Measurements from ENCODE around the gene NR3C2. TPM values are rescaled to one million over a fixed set of nuclear protein-coding genes. Genes with fewer than 3 reads are reported as not detected.

The NR3C2 gene
- total and polyA plus RNA-seq, 10 of the 15 experiments (the other 5 are each of a cell fraction or from before 2014, with no cell fraction given), result 0.05 to 0.11 (median 0.08) TPM; not detected in 4

DNA sequence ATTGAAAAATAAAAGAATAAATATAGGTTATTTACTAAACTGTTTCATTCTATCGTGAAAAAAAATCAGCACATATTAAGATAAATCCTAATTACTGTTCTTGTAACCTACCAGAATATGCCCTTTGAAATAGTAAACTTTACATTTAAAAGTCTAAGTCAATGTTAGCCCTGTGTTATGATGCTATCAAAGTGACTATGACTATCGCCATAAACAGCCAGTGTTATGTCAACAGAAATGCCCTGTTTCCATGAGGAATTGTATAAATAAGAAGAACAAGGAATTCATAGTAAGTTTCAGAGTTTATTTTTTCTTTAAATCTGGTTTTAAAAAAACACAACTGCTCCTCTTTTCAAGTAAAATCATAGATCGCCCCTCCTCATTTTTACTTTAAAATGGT is 11.4 kb downstream of the NR3C2 start:
- Histone ChIP-seq H3K27me3 (replicated peaks in 1 of 2; ENCODE audit: control insufficient read depth in 2 of 2, insufficient read depth in 2 of 2, low read length in 1 of 2) (no peaks in the 10 kb centered on the region), H3K4me3 (no peak overlapping the region), H3K4me1 (ENCODE audit: control insufficient read depth, insufficient read depth, low read length) (no peaks in the 10 kb centered on the region), H4K20me1 (ENCODE audit: control insufficient read depth, insufficient read depth) (no peaks in the 10 kb centered on the region), H3K27ac (ENCODE audit: control insufficient read depth, insufficient read depth) (no peak overlapping the region), H3K36me3 (ENCODE audit: control insufficient read depth in 2 of 2, insufficient read depth in 2 of 2, low read length in 1 of 2) (no peaks in the 10 kb centered on the region), H3K9ac (ENCODE audit: control insufficient read depth, insufficient read depth, low read length) (no peak overlapping the region), H3K4me2 (ENCODE audit: control insufficient read depth, insufficient read depth) (no peak overlapping the region), H3K9me3 (replicated peaks; ENCODE audit: control insufficient read depth, insufficient read depth, low read length) (no peaks in the 10 kb centered on the region), H3K79me2 (ENCODE audit: control insufficient read depth, insufficient read depth, low read length) (no peaks in the 10 kb centered on the region), H2AFZ (ENCODE audit: control insufficient read depth, low read depth, low read length) (no peak overlapping the region)
- SMC1A ChIA-PET (ENCODE audit: uncharacterized antibody, unreplicated experiment), result no interaction called here
- intact Hi-C loops (cut with micrococcal nuclease; ENCODE audit: unreplicated experiment), result no loop called here
- in situ Hi-C loops (cut with MboI), result no loop called here
- CTCF ChIA-PET, result no interaction called here
- POLR2A ChIA-PET, result no interaction called here
- RAD21 ChIA-PET (ENCODE audit: unreplicated experiment), result no interaction called here
- TF ChIP-seq POLR2A (IDR thresholded peaks at IDR 0.05; ENCODE audit: low read depth, low read length), result no peak
- no peak for TF ChIP-seq NBN (IDR thresholded peaks at IDR 0.05)
- TF ChIP-seq BMI1 (IDR thresholded peaks at IDR 0.05; ENCODE audit: borderline replicate concordance), result no peak
- no peak for FAIRE-seq
- 42% methylated on average over 3 of the region's 3 CpGs for WGBS (ENCODE audit: insufficient coverage, insufficient replicate concordance, low lambda C conversion rate, missing lambda C conversion rate)
- BruUV-seq (replicated peaks), result no TSS peak
- no peak for DNase-seq (ENCODE audit: low read depth, low spot score)
- ATAC-seq, result no peak

DNA sequence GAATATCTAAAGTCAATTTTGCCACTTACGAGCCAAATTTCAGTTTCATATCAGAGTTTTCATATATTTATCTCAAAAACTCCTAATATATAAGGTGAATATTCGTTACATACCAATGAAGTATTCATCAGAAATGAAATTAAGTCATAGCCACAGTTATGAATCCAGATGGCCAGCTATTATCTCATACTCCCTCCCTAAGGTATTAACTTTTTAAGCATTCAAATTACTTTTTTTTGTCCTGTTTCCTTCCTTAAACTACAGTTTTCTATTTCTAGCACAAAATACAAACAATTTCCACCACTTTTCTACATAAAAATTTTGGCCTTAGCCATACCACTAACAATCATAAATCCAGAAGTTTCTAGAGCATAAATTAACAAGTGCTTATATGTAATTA is 13.0 kb downstream of the NR3C2 start:
- BruUV-seq (replicated peaks), result no TSS peak
- Histone ChIP-seq H4K20me1 (ENCODE audit: control insufficient read depth, insufficient read depth) (no peaks in the 10 kb centered on the region), H3K79me2 (ENCODE audit: control insufficient read depth, insufficient read depth, low read length) (no peaks in the 10 kb centered on the region), H2AFZ (ENCODE audit: control insufficient read depth, low read depth, low read length) (no peak overlapping the region), H3K9me3 (replicated peaks; ENCODE audit: control insufficient read depth, insufficient read depth, low read length) (no peaks in the 10 kb centered on the region), H3K36me3 (ENCODE audit: control insufficient read depth in 2 of 2, insufficient read depth in 2 of 2, low read length in 1 of 2) (no peaks in the 10 kb centered on the region), H3K9ac (ENCODE audit: control insufficient read depth, insufficient read depth, low read length) (no peak overlapping the region), H3K27me3 (replicated peaks in 1 of 2; ENCODE audit: control insufficient read depth in 2 of 2, insufficient read depth in 2 of 2, low read length in 1 of 2) (no peaks in the 10 kb centered on the region), H3K4me1 (ENCODE audit: control insufficient read depth, insufficient read depth, low read length) (no peaks in the 10 kb centered on the region), H3K27ac (ENCODE audit: control insufficient read depth, insufficient read depth) (no peak overlapping the region), H3K4me2 (ENCODE audit: control insufficient read depth, insufficient read depth) (no peak overlapping the region), H3K4me3 (no peak overlapping the region)
- FAIRE-seq (no peak), DNase-seq (ENCODE audit: low read depth, low spot score) (no peak), ATAC-seq (no peak)
- intact Hi-C loops (cut with micrococcal nuclease; ENCODE audit: unreplicated experiment) (no loop called here), in situ Hi-C loops (cut with MboI) (no loop called here)
- TF ChIP-seq POLR2A (IDR thresholded peaks at IDR 0.05; ENCODE audit: low read depth, low read length) (no peak), NR2F1 (conservative IDR thresholded peaks at IDR 0.05) (no peak), HDAC6 (IDR thresholded peaks at IDR 0.05; ENCODE audit: unreplicated experiment) (no peak), KAT2A (conservative IDR thresholded peaks at IDR 0.05; ENCODE audit: control insufficient read depth, low read depth, low read length) (no peak), CHD2 (IDR thresholded peaks at IDR 0.05; ENCODE audit: borderline replicate concordance, low read depth, low read length) (no peak), HDGF (IDR thresholded peaks at IDR 0.05) (no peak), POU2F2 (IDR thresholded peaks at IDR 0.05; ENCODE audit: borderline replicate concordance, low read depth, low read length) (no peak), NRF1 (conservative IDR thresholded peaks at IDR 0.05; ENCODE audit: low read depth, low read length) (no peak), SUZ12 (IDR thresholded peaks at IDR 0.05; ENCODE audit: unreplicated experiment) (no peak), SRF (IDR thresholded peaks at IDR 0.05; ENCODE audit: low read depth in 2 of 2, low read length in 2 of 2) (no peak), JUNB (IDR thresholded peaks at IDR 0.05) (no peak), ZNF274 (IDR thresholded peaks at IDR 0.05; ENCODE audit: insufficient read depth, insufficient read length) (no peak), MTA2 (IDR thresholded peaks at IDR 0.05; ENCODE audit: low read depth) (no peak)
- TF ChIP-seq, protein P1, sequence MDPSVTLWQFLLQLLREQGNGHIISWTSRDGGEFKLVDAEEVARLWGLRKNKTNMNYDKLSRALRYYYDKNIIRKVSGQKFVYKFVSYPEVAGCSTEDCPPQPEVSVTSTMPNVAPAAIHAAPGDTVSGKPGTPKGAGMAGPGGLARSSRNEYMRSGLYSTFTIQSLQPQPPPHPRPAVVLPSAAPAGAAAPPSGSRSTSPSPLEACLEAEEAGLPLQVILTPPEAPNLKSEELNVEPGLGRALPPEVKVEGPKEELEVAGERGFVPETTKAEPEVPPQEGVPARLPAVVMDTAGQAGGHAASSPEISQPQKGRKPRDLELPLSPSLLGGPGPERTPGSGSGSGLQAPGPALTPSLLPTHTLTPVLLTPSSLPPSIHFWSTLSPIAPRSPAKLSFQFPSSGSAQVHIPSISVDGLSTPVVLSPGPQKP (IDR thresholded peaks at IDR 0.05; ENCODE audit: low read depth, low read length), result no peak
- TF ChIP-seq, protein P2, sequence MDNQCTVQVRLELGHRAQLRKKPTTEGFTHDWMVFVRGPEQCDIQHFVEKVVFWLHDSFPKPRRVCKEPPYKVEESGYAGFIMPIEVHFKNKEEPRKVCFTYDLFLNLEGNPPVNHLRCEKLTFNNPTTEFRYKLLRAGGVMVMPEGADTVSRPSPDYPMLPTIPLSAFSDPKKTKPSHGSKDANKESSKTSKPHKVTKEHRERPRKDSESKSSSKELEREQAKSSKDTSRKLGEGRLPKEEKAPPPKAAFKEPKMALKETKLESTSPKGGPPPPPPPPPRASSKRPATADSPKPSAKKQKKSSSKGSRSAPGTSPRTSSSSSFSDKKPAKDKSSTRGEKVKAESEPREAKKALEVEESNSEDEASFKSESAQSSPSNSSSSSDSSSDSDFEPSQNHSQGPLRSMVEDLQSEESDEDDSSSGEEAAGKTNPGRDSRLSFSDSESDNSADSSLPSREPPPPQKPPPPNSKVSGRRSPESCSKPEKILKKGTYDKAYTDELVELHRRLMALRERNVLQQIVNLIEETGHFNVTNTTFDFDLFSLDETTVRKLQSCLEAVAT (IDR thresholded peaks at IDR 0.05), result no peak
- TF ChIP-seq, protein P3, sequence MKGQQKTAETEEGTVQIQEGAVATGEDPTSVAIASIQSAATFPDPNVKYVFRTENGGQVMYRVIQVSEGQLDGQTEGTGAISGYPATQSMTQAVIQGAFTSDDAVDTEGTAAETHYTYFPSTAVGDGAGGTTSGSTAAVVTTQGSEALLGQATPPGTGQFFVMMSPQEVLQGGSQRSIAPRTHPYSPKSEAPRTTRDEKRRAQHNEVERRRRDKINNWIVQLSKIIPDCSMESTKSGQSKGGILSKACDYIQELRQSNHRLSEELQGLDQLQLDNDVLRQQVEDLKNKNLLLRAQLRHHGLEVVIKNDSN (IDR thresholded peaks at IDR 0.05; ENCODE audit: borderline replicate concordance, extremely low read length, insufficient read depth, low read depth, low read length), result no peak
- WGBS (ENCODE audit: insufficient coverage, insufficient replicate concordance, low lambda C conversion rate, missing lambda C conversion rate), result 0% methylated on average over 2 of the region's 2 CpGs
- ChIA-PET RAD21 (ENCODE audit: unreplicated experiment) (no interaction called here), SMC1A (ENCODE audit: uncharacterized antibody, unreplicated experiment) (no interaction called here), CTCF (interaction anchor here (0.7 kb wide), 1 partner anchor 437 kb away, joined by 3 read pairs; no protein-coding TSS in a partner anchor), POLR2A (no interaction called here)
